Measurements from ENCODE around the gene PCDH18.
"Not testable (repeated sequence)": the region's sequence is repeated elsewhere in the genome, so short reads cannot be mapped to it uniquely, and the experiment has no call there.

Gene PCDH18

GRCh38 chr4:137531986-137532868 is at the start of gene PCDH18:
Gene PCDH18 (minus strand): TSS chr4:137532494. CDS start chr4:137532088, 406 bp downstream.
- DNase-seq, result peak; percentile 98

GRCh38 chr4:137576446-137576845 is 44.2 kb upstream of the PCDH18 start:
- no peak for DNase-seq

GRCh38 chr4:137572647-137573046 is 40.4 kb upstream of the PCDH18 start:
- no peak for DNase-seq

- no peak for DNase-seq
These were observed 39.9 kb upstream of the PCDH18 start for GRCh38 chr4:137572163-137572562.

GRCh38 chr4:137559801-137560200 is 27.5 kb upstream of the PCDH18 start:
- no peak for DNase-seq

- DNase-seq, result no peak
These were observed 26.7 kb upstream of the PCDH18 start for GRCh38 chr4:137558951-137559350.

- DNase-seq, result no peak
These were observed 13.2 kb upstream of the PCDH18 start for GRCh38 chr4:137545461-137545861.

- DNase-seq, result no peak
These were observed 11.4 kb upstream of the PCDH18 start for GRCh38 chr4:137543648-137544047.

GRCh38 chr4:137543198-137543597 is 10.9 kb upstream of the PCDH18 start:
- no peak for DNase-seq

GRCh38 chr4:137541876-137542646 is 9.8 kb upstream of the PCDH18 start:
- DNase-seq, result no peak

GRCh38 chr4:137541181-137541580 is 8.9 kb upstream of the PCDH18 start:
- DNase-seq, result no peak

- no peak for DNase-seq
These were observed 8.1 kb upstream of the PCDH18 start for GRCh38 chr4:137540356-137540755.

GRCh38 chr4:137538526-137538925 is 6.2 kb upstream of the PCDH18 start:
- DNase-seq, result no peak

GRCh38 chr4:137537807-137538206 is 5.5 kb upstream of the PCDH18 start:
- not testable (repeated sequence) for DNase-seq

- DNase-seq, result no peak
These were observed 4.7 kb upstream of the PCDH18 start for GRCh38 chr4:137536789-137537561.

GRCh38 chr4:137535718-137536117 is 3.4 kb upstream of the PCDH18 start:
- DNase-seq, result no peak

- no peak for DNase-seq
These were observed 2.2 kb upstream of the PCDH18 start for GRCh38 chr4:137534516-137534915.

GRCh38 chr4:137533855-137534254 is 1.6 kb upstream of the PCDH18 start:
- no peak for DNase-seq

GRCh38 chr4:137532869-137533236 is 559 bp upstream of the PCDH18 start:
- DNase-seq, result no peak

- peak; percentile 62 for DNase-seq
These were observed 917 bp downstream of the PCDH18 start for GRCh38 chr4:137531168-137531985.

GRCh38 chr4:137530176-137530575 is 2.1 kb downstream of the PCDH18 start:
- no peak for DNase-seq

GRCh38 chr4:137529432-137529831 is 2.9 kb downstream of the PCDH18 start:
- DNase-seq, result peak; percentile 29

Measured in right hindlimb (tissue), 1 donor.